Liver (tissue), 9 donors: ENCODE measurements around the gene CEND1. TPM values are rescaled to one million over a fixed set of nuclear protein-coding genes. Genes with fewer than 3 reads are reported as not detected.
A peak's percentile ranks its signal among the peaks of the same experiment; 100 is the strongest.

Experiments used
- DNase-seq: peaks from one replicate; pipeline ENCODE4 v3.0.0-alpha.2; 2017; ENCODE audit warnings: low spot score
- H3K27ac ChIP-seq, 2 donors: one replicate each; pipeline ENCODE4 v1.7.0; 2013; ENCODE audit warnings: inconsistent platforms in 2 of 2, low read length in 2 of 2, control low read depth in 1 of 2, low read depth in 1 of 2, mild to moderate bottlenecking in 1 of 2
- H3K27me3 ChIP-seq, 4 donors: one replicate each; pipeline versions ENCODE4 v1.6.1 to v1.7.0; 2013; ENCODE audit warnings: low read length in 3 of 4, inconsistent platforms in 1 of 4, mild to moderate bottlenecking in 1 of 4, moderate library complexity in 1 of 4; ENCODE audit not compliant: control insufficient read depth in 4 of 4, insufficient read depth in 4 of 4
- H3K36me3 ChIP-seq, 4 donors: one replicate each; pipeline versions ENCODE4 v1.6.1 to v1.7.0; 2013; ENCODE audit warnings: low read length in 3 of 4, mild to moderate bottlenecking in 3 of 4, low read depth in 1 of 4, moderate library complexity in 1 of 4; ENCODE audit not compliant: control insufficient read depth in 4 of 4, insufficient read depth in 3 of 4
- H3K4me1 ChIP-seq, 4 donors: one replicate each; pipeline versions ENCODE4 v1.6.1 to v1.7.0; 2013; ENCODE audit warnings: low read length in 3 of 4, mild to moderate bottlenecking in 3 of 4, moderate library complexity in 1 of 4; ENCODE audit not compliant: control insufficient read depth in 4 of 4, insufficient read depth in 4 of 4
- H3K4me3 ChIP-seq, 3 donors: one replicate each; pipeline versions ENCODE4 v1.6.1 to v1.7.0; 2013; ENCODE audit warnings: low read length in 3 of 3, control low read depth in 1 of 3, low read depth in 1 of 3, mild to moderate bottlenecking in 1 of 3
- H3K9ac ChIP-seq, 2 donors: one replicate each; pipeline ENCODE4 v1.7.0; 2013; ENCODE audit warnings: low read length in 2 of 2, mild to moderate bottlenecking in 2 of 2, moderate library complexity in 2 of 2, control low read depth in 1 of 2, low read depth in 1 of 2
- H3K9me3 ChIP-seq, 4 donors: one replicate each; pipeline versions ENCODE4 v1.6.1 to v1.7.0; 2013; ENCODE audit warnings: low read length in 3 of 4; ENCODE audit not compliant: control insufficient read depth in 4 of 4
- EGR1 ChIP-seq, 2 donors: IDR thresholded peaks; 2 replicates each; pipeline ENCODE4 v1.6.1; 2016 to 2018; ENCODE audit warnings: antibody characterized with exemption in 2 of 2, low read depth in 2 of 2
- FOXA1 ChIP-seq: IDR thresholded peaks from 2 replicates; pipeline ENCODE4 v1.6.1; 2016; ENCODE audit warnings: antibody characterized with exemption
- FOXA2 ChIP-seq: IDR thresholded peaks from 2 replicates; pipeline ENCODE4 v1.6.1; 2016; ENCODE audit warnings: antibody characterized with exemption
- GABPA ChIP-seq, 2 donors: IDR thresholded peaks in 1 of 2; conservative IDR thresholded peaks in 1 of 2; 2 replicates each; pipeline ENCODE4 v1.6.1; 2016; ENCODE audit warnings: antibody characterized with exemption in 2 of 2, mild to moderate bottlenecking in 1 of 2, moderate library complexity in 1 of 2
- HNF4A ChIP-seq, 2 donors: conservative IDR thresholded peaks; 2 replicates each; pipeline ENCODE4 v1.6.1; 2016; ENCODE audit warnings: antibody characterized with exemption in 2 of 2, mild to moderate bottlenecking in 2 of 2
- HNF4G ChIP-seq: IDR thresholded peaks from 2 replicates; pipeline ENCODE4 v1.6.1; 2016; ENCODE audit warnings: antibody characterized with exemption
- JUND ChIP-seq, 2 donors: IDR thresholded peaks; 2 replicates each; pipeline ENCODE4 v1.6.1; 2016; ENCODE audit warnings: antibody characterized with exemption in 2 of 2
- NR2F2 ChIP-seq: IDR thresholded peaks from 2 replicates; pipeline ENCODE4 v1.6.1; 2016; ENCODE audit warnings: antibody characterized with exemption
- RAD21 ChIP-seq, 2 donors: IDR thresholded peaks; 2 replicates each; pipeline ENCODE4 v1.6.1; 2016; ENCODE audit warnings: antibody characterized with exemption in 2 of 2, mild to moderate bottlenecking in 2 of 2
- REST ChIP-seq: IDR thresholded peaks from 2 replicates; pipeline ENCODE4 v1.6.1; 2016; ENCODE audit warnings: antibody characterized with exemption, mild to moderate bottlenecking
- RXRA ChIP-seq, 2 donors: IDR thresholded peaks; 2 replicates each; pipeline ENCODE4 v1.6.1; 2017 to 2018; ENCODE audit warnings: antibody characterized with exemption in 2 of 2, mild to moderate bottlenecking in 1 of 2
- SP1 ChIP-seq: IDR thresholded peaks from 2 replicates; pipeline ENCODE4 v1.6.1; 2018; ENCODE audit warnings: antibody characterized with exemption, mild to moderate bottlenecking
- TAF1 ChIP-seq: conservative IDR thresholded peaks from 2 replicates; pipeline ENCODE4 v1.6.1; 2016; ENCODE audit warnings: antibody characterized with exemption, mild to moderate bottlenecking
- YY1 ChIP-seq: IDR thresholded peaks from 2 replicates; pipeline ENCODE4 v1.6.1; 2016; ENCODE audit warnings: antibody characterized with exemption, mild to moderate bottlenecking
- WGBS: extraction: QIAGEN DNeasy Blood & Tissue Kit; methylation state at CpG from one replicate; pipeline ENCODE4 v1.1.7; 2013; 5-methylcytosine and 5-hydroxymethylcytosine counted together
- polyA plus RNA-seq, 2 donors: library from polyadenylated mRNA; stranded (reverse) in 1 of 2; unstranded in 1 of 2; fragments of 200-250 nt in 1 of 2; fragments of >200 nt in 1 of 2; fragmentation: Nextera tagmentation in 1 of 2; extraction: Ambion mirVana in 1 of 2; gene quantifications; one replicate each; pipeline versions ENCODE4 v1.2.1 to v1.2.3, GENCODE V29; 2013 to 2015
- total RNA-seq, 2 donors: library from RNA; depleted of rRNA; stranded (reverse); fragments of >200 nt; gene quantifications; one replicate each; pipeline ENCODE4 v1.2.3, GENCODE V29; 2014
- TF ChIP-seq, protein P1 (sequence below): IDR thresholded peaks from 2 replicates; pipeline ENCODE4 v1.6.1; 2016; ENCODE audit warnings: antibody characterized with exemption
- TF ChIP-seq, protein P2 (sequence below): fragments of 150-350 bp; IDR thresholded peaks from 2 replicates; pipeline ENCODE4 v1.5.1; 2017; ENCODE audit warnings: improper control_type of control experiment, low read depth, low read length; ENCODE audit not compliant: missing input control
- TF ChIP-seq, protein P3 (sequence below): IDR thresholded peaks from 2 replicates; pipeline ENCODE4 v1.6.1; 2016; ENCODE audit warnings: antibody characterized with exemption
- TF ChIP-seq, protein P4 (sequence below): IDR thresholded peaks from 2 replicates; pipeline ENCODE4 v1.6.1; 2016; ENCODE audit warnings: antibody characterized with exemption
- donor health status: healthy.
- donor health status: healthy.
- donor health status: healthy.
- donor health status: healthy.
- donor health status: healthy.

Gene CEND1
- total and polyA plus RNA-seq, 4 donors = not detected

DNA sequence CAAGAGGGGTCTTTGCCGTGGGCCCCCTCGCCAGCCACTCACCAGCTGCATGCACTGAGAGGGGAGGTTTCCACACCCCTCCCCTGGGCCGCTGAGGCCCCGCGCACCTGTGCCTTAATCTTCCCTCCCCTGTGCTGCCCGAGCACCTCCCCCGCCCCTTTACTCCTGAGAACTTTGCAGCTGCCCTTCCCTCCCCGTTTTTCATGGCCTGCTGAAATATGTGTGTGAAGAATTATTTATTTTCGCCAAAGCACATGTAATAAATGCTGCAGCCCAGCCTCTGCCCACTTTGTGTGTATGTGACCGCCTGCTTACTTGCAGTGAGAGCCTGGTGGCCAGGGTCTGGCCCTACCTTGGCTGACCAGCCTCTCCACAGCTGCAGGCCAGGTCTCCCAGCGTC, 35.1 kb upstream of the CEND1 start:
- DNase-seq = no peak
- Histone ChIP-seq H3K9ac (no peak overlapping the region), H3K9me3 (no peaks in the 10 kb centered on the region), H3K27ac (peak overlapping the region in 1 of 2 donors; percentile 30), H3K4me1 (peaks cover 53 to 91% (median 70%) of the 10 kb centered on the region in 4 donors), H3K4me3 (no peak overlapping the region), H3K27me3 (no peaks in the 10 kb centered on the region), H3K36me3 (peaks cover 0 to 15% (median 3%) of the 10 kb centered on the region in 4 donors)
- TF ChIP-seq, protein P1, sequence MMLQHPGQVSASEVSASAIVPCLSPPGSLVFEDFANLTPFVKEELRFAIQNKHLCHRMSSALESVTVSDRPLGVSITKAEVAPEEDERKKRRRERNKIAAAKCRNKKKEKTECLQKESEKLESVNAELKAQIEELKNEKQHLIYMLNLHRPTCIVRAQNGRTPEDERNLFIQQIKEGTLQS = no peak
- no peak for TF ChIP-seq RXRA (IDR thresholded peaks at IDR 0.05)
- no peak for TF ChIP-seq HNF4G
- no peak for TF ChIP-seq HNF4A (conservative IDR thresholded peaks at IDR 0.05)
- TF ChIP-seq YY1 = no peak
- TF ChIP-seq, protein P2, sequence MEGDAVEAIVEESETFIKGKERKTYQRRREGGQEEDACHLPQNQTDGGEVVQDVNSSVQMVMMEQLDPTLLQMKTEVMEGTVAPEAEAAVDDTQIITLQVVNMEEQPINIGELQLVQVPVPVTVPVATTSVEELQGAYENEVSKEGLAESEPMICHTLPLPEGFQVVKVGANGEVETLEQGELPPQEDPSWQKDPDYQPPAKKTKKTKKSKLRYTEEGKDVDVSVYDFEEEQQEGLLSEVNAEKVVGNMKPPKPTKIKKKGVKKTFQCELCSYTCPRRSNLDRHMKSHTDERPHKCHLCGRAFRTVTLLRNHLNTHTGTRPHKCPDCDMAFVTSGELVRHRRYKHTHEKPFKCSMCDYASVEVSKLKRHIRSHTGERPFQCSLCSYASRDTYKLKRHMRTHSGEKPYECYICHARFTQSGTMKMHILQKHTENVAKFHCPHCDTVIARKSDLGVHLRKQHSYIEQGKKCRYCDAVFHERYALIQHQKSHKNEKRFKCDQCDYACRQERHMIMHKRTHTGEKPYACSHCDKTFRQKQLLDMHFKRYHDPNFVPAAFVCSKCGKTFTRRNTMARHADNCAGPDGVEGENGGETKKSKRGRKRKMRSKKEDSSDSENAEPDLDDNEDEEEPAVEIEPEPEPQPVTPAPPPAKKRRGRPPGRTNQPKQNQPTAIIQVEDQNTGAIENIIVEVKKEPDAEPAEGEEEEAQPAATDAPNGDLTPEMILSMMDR = no peak
- TF ChIP-seq TAF1 = no peak
- TF ChIP-seq REST = no peak
- TF ChIP-seq NR2F2 = no peak
- no peak for TF ChIP-seq FOXA1
- TF ChIP-seq, protein P3, sequence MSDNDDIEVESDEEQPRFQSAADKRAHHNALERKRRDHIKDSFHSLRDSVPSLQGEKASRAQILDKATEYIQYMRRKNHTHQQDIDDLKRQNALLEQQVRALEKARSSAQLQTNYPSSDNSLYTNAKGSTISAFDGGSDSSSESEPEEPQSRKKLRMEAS = no peak
- TF ChIP-seq RAD21 (IDR thresholded peaks at IDR 0.05) = no peak
- no peak for TF ChIP-seq FOXA2
- no peak for TF ChIP-seq EGR1 (IDR thresholded peaks at IDR 0.05; ENCODE audit: low read depth in 2 of 2)
- TF ChIP-seq JUND (IDR thresholded peaks at IDR 0.05) = no peak
- WGBS = 60% methylated on average over 11 of the region's 11 CpGs

DNA sequence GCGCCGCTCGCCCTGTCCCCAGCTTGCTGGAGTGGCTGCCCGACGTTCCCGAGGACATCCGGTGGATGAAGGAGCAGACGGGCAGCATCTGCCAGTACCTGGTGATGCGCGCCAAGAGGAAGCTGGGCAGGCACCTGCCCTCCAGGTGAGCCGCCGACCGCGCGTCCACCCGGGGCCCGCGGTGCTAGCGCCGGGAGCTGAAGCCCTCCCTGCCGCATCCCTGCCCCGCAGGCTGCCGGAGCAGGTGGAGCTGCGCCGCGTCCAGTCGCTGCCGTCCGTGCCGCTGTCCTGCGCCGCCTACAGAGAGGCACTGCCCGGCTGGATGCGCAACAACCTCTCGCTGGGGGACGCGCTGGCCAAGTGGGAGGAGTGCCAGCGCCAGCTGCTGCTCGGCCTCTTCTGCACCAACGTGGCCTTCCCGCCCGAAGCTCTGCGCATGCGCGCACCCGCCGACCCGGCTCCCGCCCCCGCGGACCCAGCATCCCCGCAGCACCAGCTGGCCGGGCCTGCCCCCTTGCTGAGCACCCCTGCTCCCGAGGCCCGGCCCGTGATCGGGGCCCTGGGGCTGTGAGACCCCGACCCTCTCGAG, 34.5 kb upstream of the CEND1 start:
- no peaks in the 10 kb centered on the region for H3K9me3 ChIP-seq
- 76% methylated on average over 59 of the region's 59 CpGs for WGBS
- no peak overlapping the region for H3K9ac ChIP-seq
- no peak for DNase-seq
- no peak overlapping the region for H3K27ac ChIP-seq
- no peak overlapping the region for H3K4me3 ChIP-seq
- peaks cover 47 to 85% (median 65%) of the 10 kb centered on the region in 4 donors for H3K4me1 ChIP-seq
- H3K27me3 ChIP-seq = no peaks in the 10 kb centered on the region
- H3K36me3 ChIP-seq = peaks cover 0 to 15% (median 3%) of the 10 kb centered on the region in 4 donors
- TF ChIP-seq RXRA (IDR thresholded peaks at IDR 0.05) = no peak
- TF ChIP-seq TAF1 = no peak
- TF ChIP-seq, protein P4, sequence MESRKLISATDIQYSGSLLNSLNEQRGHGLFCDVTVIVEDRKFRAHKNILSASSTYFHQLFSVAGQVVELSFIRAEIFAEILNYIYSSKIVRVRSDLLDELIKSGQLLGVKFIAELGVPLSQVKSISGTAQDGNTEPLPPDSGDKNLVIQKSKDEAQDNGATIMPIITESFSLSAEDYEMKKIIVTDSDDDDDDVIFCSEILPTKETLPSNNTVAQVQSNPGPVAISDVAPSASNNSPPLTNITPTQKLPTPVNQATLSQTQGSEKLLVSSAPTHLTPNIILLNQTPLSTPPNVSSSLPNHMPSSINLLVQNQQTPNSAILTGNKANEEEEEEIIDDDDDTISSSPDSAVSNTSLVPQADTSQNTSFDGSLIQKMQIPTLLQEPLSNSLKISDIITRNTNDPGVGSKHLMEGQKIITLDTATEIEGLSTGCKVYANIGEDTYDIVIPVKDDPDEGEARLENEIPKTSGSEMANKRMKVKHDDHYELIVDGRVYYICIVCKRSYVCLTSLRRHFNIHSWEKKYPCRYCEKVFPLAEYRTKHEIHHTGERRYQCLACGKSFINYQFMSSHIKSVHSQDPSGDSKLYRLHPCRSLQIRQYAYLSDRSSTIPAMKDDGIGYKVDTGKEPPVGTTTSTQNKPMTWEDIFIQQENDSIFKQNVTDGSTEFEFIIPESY = no peak
- no peak for TF ChIP-seq FOXA1
- TF ChIP-seq, protein P3 = no peak
- TF ChIP-seq NR2F2 = no peak
- TF ChIP-seq EGR1 (IDR thresholded peaks at IDR 0.05; ENCODE audit: low read depth in 2 of 2) = no peak
- no peak for TF ChIP-seq HNF4G
- no peak for TF ChIP-seq GABPA (IDR thresholded peaks at IDR 0.05 in 1 of 2, conservative IDR thresholded peaks at IDR 0.05 in 1 of 2)
- no peak for TF ChIP-seq FOXA2
- TF ChIP-seq, protein P2 = no peak
- TF ChIP-seq SP1 = no peak
